ENCODE data around the gene RENBP. TPM values are rescaled to one million over a fixed set of nuclear protein-coding genes. Genes with fewer than 3 reads are reported as not detected.

The RENBP gene
- total RNA-seq, 4 donors from 2014 or later = 0.45 to 7.6 (median 3.1) TPM; not detected in 1

DNA sequence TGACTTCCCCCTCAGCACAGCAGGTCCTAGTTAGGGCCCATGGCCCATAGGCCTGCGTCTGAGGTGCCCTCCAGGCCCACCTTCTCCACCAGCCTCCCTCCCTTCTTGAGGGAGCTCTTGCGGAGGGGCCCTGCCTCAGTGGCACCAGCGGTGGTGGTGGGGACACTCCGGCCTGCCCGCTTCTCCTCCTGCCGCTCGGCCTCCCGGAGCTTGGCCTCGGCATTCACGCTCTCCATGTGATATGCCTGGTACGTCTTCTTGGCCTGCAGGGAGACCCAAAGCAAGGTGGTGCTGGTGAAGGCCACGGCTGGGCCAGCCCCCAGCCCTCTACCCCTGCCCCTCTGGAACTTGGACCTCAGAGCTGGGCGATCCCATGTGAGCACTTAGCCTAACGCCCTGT, 23.9 kb downstream of the RENBP start:
- no peak for DNase-seq
- intact Hi-C loops (cut with DNase I) = no loop called here

DNA sequence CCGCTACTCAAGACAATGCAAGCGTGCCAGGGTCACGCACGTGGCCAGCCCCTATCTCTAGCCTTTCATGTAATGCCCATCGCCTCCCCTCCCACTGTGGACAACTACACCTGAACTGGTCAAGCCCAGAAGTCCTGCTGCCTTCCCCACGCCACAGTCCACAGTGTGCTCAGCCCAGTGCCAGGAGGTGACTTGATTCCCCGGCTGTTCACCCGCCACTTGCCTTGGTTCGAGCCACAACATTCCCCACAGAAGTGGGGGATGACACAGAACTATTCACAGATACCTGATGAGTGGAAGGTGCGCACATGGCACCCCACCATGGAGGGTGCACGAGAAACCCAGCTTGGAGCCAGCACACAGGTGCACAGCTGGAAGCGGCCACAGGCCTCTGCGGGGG, 25.2 kb downstream of the RENBP start:
- Histone ChIP-seq H3K9me3 (no peaks in the 10 kb centered on the region), H3K4me3 (no peak overlapping the region), H3K4me1 (peaks cover 6 to 45% (median 9%) of the 10 kb centered on the region in 3 donors), H3K27ac (no peak overlapping the region), H3K36me3 (no peaks in the 10 kb centered on the region), H3K27me3 (no peaks in the 10 kb centered on the region)
- 88 to 100% methylated on average over 2 to 8 of the region's 13 CpGs for WGBS, 2 donors
- DNase-seq = no peak
- TF ChIP-seq POLR2A (IDR thresholded peaks at IDR 0.05) = no peak
- TF ChIP-seq, protein P1, sequence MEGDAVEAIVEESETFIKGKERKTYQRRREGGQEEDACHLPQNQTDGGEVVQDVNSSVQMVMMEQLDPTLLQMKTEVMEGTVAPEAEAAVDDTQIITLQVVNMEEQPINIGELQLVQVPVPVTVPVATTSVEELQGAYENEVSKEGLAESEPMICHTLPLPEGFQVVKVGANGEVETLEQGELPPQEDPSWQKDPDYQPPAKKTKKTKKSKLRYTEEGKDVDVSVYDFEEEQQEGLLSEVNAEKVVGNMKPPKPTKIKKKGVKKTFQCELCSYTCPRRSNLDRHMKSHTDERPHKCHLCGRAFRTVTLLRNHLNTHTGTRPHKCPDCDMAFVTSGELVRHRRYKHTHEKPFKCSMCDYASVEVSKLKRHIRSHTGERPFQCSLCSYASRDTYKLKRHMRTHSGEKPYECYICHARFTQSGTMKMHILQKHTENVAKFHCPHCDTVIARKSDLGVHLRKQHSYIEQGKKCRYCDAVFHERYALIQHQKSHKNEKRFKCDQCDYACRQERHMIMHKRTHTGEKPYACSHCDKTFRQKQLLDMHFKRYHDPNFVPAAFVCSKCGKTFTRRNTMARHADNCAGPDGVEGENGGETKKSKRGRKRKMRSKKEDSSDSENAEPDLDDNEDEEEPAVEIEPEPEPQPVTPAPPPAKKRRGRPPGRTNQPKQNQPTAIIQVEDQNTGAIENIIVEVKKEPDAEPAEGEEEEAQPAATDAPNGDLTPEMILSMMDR (IDR thresholded peaks at IDR 0.05) = no peak
- intact Hi-C loops (cut with DNase I) = no loop called here

More for the DNA sequence above, 23.9 kb downstream of the RENBP start:
- no peaks in the 10 kb centered on the region for H3K36me3 ChIP-seq
- TF ChIP-seq, protein P1 (IDR thresholded peaks at IDR 0.05) = no peak
- no peak for TF ChIP-seq POLR2A (IDR thresholded peaks at IDR 0.05)
- no peak overlapping the region for H3K4me3 ChIP-seq
- no peak overlapping the region for H3K27ac ChIP-seq
- peaks cover 6 to 48% (median 9%) of the 10 kb centered on the region in 3 donors for H3K4me1 ChIP-seq
- 80 to 86% methylated on average over 1 to 12 of the region's 14 CpGs for WGBS, 2 donors
- H3K27me3 ChIP-seq = no peaks in the 10 kb centered on the region
- H3K9me3 ChIP-seq = no peaks in the 10 kb centered on the region

DNA sequence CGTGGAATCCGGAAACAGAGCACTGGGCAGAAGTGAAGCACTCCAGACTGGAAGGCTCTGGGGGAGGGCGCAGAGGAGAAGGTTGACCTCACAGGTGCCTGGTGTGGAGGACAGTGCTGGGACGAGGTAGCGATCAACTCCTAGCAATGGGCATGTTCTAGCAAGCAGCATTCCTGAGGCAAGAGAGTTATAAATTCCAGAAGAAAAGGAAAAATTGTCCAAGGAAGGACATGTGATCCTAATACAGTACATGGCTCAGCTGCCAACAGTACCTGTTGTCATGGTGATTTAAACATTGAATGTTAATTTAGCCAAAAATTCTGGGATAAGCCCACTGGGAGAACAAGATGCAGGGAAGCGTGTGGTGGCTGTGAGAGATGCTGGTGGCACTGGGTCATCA, 26.6 kb downstream of the RENBP start:
- intact Hi-C loops (cut with DNase I) = no loop called here
- Histone ChIP-seq H3K36me3 (no peaks in the 10 kb centered on the region), H3K27ac (no peak overlapping the region), H3K9me3 (no peaks in the 10 kb centered on the region), H3K27me3 (no peaks in the 10 kb centered on the region), H3K4me1 (peaks cover 6 to 31% (median 9%) of the 10 kb centered on the region in 3 donors), H3K4me3 (no peak overlapping the region)
- DNase-seq = no peak
- 60 to 69% methylated on average over 5 to 6 of the region's 6 CpGs for WGBS, 2 donors
- TF ChIP-seq, protein P1 (IDR thresholded peaks at IDR 0.05) = no peak
- no peak for TF ChIP-seq POLR2A (IDR thresholded peaks at IDR 0.05)

DNA sequence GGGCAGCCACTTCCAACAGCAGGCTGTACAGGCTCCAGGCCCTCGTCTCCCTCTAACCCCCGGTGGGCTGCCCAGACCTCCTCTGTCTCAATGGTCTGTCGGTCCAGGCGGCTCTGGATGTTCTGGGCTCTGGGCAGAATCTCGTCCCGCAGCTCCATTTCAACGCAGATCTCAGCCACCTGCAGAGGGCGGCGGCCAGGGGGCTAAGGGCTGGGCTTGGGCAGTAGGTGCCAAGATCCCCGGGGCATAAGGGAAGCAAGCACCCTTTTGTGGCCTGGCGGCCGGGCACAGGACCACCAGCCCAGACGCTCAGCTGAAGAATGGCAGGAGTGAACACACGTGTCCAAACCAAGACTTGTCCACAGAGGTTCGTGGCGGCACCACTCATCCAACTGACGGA, 30.7 kb downstream of the RENBP start:
- 93% methylated on average over 4 of the region's 17 CpGs; no CpG with 5 or more reads in 1 of the 2 donors for WGBS, 2 donors
- intact Hi-C loops (cut with DNase I) = no loop called here
- Histone ChIP-seq H3K4me1 (peaks cover 0 to 6% (median 0%) of the 10 kb centered on the region in 3 donors), H3K27me3 (no peaks in the 10 kb centered on the region), H3K27ac (no peak overlapping the region), H3K4me3 (no peak overlapping the region), H3K9me3 (no peaks in the 10 kb centered on the region), H3K36me3 (no peaks in the 10 kb centered on the region)
- no peak for DNase-seq
- TF ChIP-seq, protein P1 (IDR thresholded peaks at IDR 0.05) = no peak
- TF ChIP-seq POLR2A (IDR thresholded peaks at IDR 0.05) = no peak

DNA sequence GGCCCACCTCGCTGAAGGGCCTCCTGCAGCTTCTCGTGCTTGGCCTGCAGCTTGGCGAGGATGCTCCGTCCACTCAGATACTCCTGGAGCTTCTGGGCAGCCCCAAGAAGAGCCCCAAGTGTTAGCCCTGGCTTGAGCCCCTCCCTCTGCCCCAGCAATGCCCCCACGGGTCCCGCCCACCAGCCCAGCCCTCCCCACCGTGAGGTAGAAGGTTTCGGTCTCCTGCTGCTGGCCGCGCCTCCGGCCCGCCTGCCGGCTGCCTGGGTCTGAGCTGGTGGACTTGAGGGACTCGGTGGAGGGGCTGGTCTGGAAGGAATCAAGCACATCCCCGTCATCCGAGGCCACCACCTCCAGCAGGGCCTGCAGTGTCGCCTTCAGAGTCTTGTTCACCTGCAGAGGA, 31.2 kb downstream of the RENBP start:
- no peak for DNase-seq
- no peaks in the 10 kb centered on the region for H3K9me3 ChIP-seq
- intact Hi-C loops (cut with DNase I) = no loop called here
- WGBS, 2 donors = 70% methylated on average over 2 of the region's 17 CpGs; no CpG with 5 or more reads in 1 of the 2 donors
- H3K4me1 ChIP-seq = peaks cover 0 to 6% (median 0%) of the 10 kb centered on the region in 3 donors
- TF ChIP-seq, protein P1 (IDR thresholded peaks at IDR 0.05) = no peak
- no peak for TF ChIP-seq POLR2A (IDR thresholded peaks at IDR 0.05)
- no peak overlapping the region for H3K27ac ChIP-seq
- no peaks in the 10 kb centered on the region for H3K27me3 ChIP-seq
- H3K4me3 ChIP-seq = no peak overlapping the region
- H3K36me3 ChIP-seq = no peaks in the 10 kb centered on the region
